Endothelial cell of umbilical vein (primary cell): Measurements from ENCODE around the gene MAP4K4.

Experiments used
- EZH2 ChIP-seq: IDR thresholded peaks from 2 replicates; pipeline ENCODE4 v1.6.1; 2012; ENCODE audit warnings: borderline replicate concordance, low read depth, mild to moderate bottlenecking, moderate library complexity, low read length, inconsistent platforms; ENCODE audit not compliant: severe bottlenecking
- GATA2 ChIP-seq: IDR thresholded peaks from 2 replicates; pipeline ENCODE4 v1.7.0; 2011; ENCODE audit warnings: low read depth, mild to moderate bottlenecking, moderate library complexity, mixed read lengths, low read length; ENCODE audit not compliant: insufficient read length, insufficient read depth
- MYC ChIP-seq: IDR thresholded peaks from one replicate; pipeline ENCODE4 v1.6.1; 2011; ENCODE audit warnings: mild to moderate bottlenecking, low read depth, low read length
- POLR2A ChIP-seq: IDR thresholded peaks from 2 replicates; pipeline ENCODE4 v1.6.1; 2012; ENCODE audit warnings: low read depth, mild to moderate bottlenecking, control low read depth, low read length
- POLR2AphosphoS5 ChIP-seq: IDR thresholded peaks from 2 replicates; pipeline ENCODE4 v1.6.1; 2012; ENCODE audit warnings: low read depth, mild to moderate bottlenecking, control low read depth, low read length, moderate library complexity; ENCODE audit not compliant: insufficient read depth
- TF ChIP-seq, protein P1 (sequence below): IDR thresholded peaks from 2 replicates; pipeline ENCODE4 v1.6.1; 2011; ENCODE audit not compliant: insufficient read depth, insufficient read length
- TF ChIP-seq, protein P2 (sequence below), 2 donors: IDR thresholded peaks; 1 replicate in 1 of 2; 2 replicates in 1 of 2; pipeline ENCODE4 v1.5.1; 2011; ENCODE audit warnings: low read length in 2 of 2, mild to moderate bottlenecking in 2 of 2, moderate library complexity in 2 of 2, control low read depth in 1 of 2, inconsistent platforms in 1 of 2, low read depth in 1 of 2; ENCODE audit not compliant: insufficient read depth in 1 of 2; ENCODE audit errors: extremely low read depth in 1 of 2

DNA sequence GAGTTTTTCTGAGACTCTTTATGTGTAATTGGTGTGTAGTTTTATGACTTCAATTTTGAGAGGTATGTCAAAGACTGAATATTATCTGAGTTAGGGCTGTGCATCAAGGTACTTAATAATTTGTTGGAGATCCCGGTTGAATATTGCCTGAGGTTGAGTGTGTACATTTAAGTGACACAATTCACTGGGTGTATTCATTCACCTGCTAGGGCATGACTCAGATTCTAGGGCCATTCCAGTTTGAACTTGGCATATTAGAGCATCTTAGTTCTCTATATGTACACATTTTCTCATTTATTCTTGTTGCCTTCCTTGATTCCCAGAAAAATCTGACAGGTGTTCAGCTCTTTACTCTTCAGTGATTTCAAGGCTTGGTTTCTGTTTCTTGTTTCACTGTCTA is 12.5 kb downstream of the MAP4K4 start:
- TF ChIP-seq POLR2AphosphoS5 (no peak), GATA2 (no peak), EZH2 (no peak), MYC (no peak), POLR2A (no peak)
- TF ChIP-seq, protein P1, sequence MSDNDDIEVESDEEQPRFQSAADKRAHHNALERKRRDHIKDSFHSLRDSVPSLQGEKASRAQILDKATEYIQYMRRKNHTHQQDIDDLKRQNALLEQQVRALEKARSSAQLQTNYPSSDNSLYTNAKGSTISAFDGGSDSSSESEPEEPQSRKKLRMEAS: no peak
- TF ChIP-seq, protein P2, sequence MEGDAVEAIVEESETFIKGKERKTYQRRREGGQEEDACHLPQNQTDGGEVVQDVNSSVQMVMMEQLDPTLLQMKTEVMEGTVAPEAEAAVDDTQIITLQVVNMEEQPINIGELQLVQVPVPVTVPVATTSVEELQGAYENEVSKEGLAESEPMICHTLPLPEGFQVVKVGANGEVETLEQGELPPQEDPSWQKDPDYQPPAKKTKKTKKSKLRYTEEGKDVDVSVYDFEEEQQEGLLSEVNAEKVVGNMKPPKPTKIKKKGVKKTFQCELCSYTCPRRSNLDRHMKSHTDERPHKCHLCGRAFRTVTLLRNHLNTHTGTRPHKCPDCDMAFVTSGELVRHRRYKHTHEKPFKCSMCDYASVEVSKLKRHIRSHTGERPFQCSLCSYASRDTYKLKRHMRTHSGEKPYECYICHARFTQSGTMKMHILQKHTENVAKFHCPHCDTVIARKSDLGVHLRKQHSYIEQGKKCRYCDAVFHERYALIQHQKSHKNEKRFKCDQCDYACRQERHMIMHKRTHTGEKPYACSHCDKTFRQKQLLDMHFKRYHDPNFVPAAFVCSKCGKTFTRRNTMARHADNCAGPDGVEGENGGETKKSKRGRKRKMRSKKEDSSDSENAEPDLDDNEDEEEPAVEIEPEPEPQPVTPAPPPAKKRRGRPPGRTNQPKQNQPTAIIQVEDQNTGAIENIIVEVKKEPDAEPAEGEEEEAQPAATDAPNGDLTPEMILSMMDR (IDR thresholded peaks at IDR 0.05; ENCODE audit: extremely low read depth in 1 of 2, insufficient read depth in 1 of 2, low read depth in 1 of 2, low read length in 2 of 2): no peak
